Measurements from ENCODE around the gene AZIN2.
"Not testable (repeated sequence)": the region's sequence is repeated elsewhere in the genome, so short reads cannot be mapped to it uniquely, and the experiment has no call there.

Gene AZIN2

GRCh38 chr1:33131191-33131590 is 50.2 kb downstream of the AZIN2 start:
- DNase-seq: no peak

- no peak for DNase-seq
These were observed 51.6 kb downstream of the AZIN2 start for GRCh38 chr1:33132549-33132948.

- no peak for DNase-seq
These were observed 52.6 kb downstream of the AZIN2 start for GRCh38 chr1:33133478-33134105.

- not testable (repeated sequence) for DNase-seq
These were observed 55.1 kb downstream of the AZIN2 start for GRCh38 chr1:33136041-33136440.

GRCh38 chr1:33137800-33138199 is 56.8 kb downstream of the AZIN2 start:
- DNase-seq: no peak

GRCh38 chr1:33140153-33141149 is 59.5 kb downstream of the AZIN2 start:
- DNase-seq: no peak

GRCh38 chr1:33141216-33141615 is 60.3 kb downstream of the AZIN2 start:
- no peak for DNase-seq

GRCh38 chr1:33141781-33142180 is 60.8 kb downstream of the AZIN2 start:
- no peak for DNase-seq

GRCh38 chr1:33142483-33143064 is 61.6 kb downstream of the AZIN2 start:
- no peak for DNase-seq

GRCh38 chr1:33143176-33143575 is 62.2 kb downstream of the AZIN2 start:
- DNase-seq: no peak

GRCh38 chr1:33143698-33144097 is 62.7 kb downstream of the AZIN2 start:
- no peak for DNase-seq

GRCh38 chr1:33146003-33146402 is 65.0 kb downstream of the AZIN2 start:
- no peak for DNase-seq

GRCh38 chr1:33147275-33147996 is 66.5 kb downstream of the AZIN2 start:
- no peak for DNase-seq

- DNase-seq: no peak
These were observed 67.0 kb downstream of the AZIN2 start for GRCh38 chr1:33147997-33148314.

- no peak for DNase-seq
These were observed 67.7 kb downstream of the AZIN2 start for GRCh38 chr1:33148615-33149014.

GRCh38 chr1:33149453-33150190 is 68.7 kb downstream of the AZIN2 start:
- no peak for DNase-seq

GRCh38 chr1:33150522-33150921 is 69.6 kb downstream of the AZIN2 start:
- no peak for DNase-seq

- no peak for DNase-seq
These were observed 70.2 kb downstream of the AZIN2 start for GRCh38 chr1:33151116-33151515.

- peak; percentile 77 to 85 for DNase-seq
These were observed 71.9 kb downstream of the AZIN2 start for GRCh38 chr1:33152685-33153432.

GRCh38 chr1:33153650-33154049 is 72.7 kb downstream of the AZIN2 start:
- no peak for DNase-seq

- no peak for DNase-seq
These were observed 75.1 kb downstream of the AZIN2 start for GRCh38 chr1:33155877-33156538.
